Esophagus squamous epithelium (tissue), 4 donors: Measurements from ENCODE around the gene FAM156A.
"Not testable (repeated sequence)": the region's sequence is repeated elsewhere in the genome, so short reads cannot be mapped to it uniquely, and the experiment has no call there.

Experiments used
- POLR2A ChIP-seq, 4 donors: fragments of 450-650 bp; IDR thresholded peaks; one replicate each; pipeline ENCODE4 v1.6.1; 2017; ENCODE audit warnings: antibody characterized with exemption in 4 of 4, mild to moderate bottlenecking in 4 of 4, moderate library complexity in 3 of 4
- TF ChIP-seq, protein P1 (sequence below), 6 experiments: fragments of 450-650 bp in 4 of 6; fragments of 200-600 bp in 2 of 6; sonication (generic) in 2 of 6; IDR thresholded peaks; one replicate each; pipeline ENCODE4 v1.5.1; 2016 to 2019; ENCODE audit warnings: antibody characterized with exemption in 6 of 6, mild to moderate bottlenecking in 4 of 6, moderate library complexity in 4 of 6

GRCh38 chrX:52907137-52907536 is 51.2 kb downstream of the FAM156A start:
- TF ChIP-seq POLR2A (IDR thresholded peaks at IDR 0.05) = not testable (repeated sequence)
- TF ChIP-seq, protein P1, sequence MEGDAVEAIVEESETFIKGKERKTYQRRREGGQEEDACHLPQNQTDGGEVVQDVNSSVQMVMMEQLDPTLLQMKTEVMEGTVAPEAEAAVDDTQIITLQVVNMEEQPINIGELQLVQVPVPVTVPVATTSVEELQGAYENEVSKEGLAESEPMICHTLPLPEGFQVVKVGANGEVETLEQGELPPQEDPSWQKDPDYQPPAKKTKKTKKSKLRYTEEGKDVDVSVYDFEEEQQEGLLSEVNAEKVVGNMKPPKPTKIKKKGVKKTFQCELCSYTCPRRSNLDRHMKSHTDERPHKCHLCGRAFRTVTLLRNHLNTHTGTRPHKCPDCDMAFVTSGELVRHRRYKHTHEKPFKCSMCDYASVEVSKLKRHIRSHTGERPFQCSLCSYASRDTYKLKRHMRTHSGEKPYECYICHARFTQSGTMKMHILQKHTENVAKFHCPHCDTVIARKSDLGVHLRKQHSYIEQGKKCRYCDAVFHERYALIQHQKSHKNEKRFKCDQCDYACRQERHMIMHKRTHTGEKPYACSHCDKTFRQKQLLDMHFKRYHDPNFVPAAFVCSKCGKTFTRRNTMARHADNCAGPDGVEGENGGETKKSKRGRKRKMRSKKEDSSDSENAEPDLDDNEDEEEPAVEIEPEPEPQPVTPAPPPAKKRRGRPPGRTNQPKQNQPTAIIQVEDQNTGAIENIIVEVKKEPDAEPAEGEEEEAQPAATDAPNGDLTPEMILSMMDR (IDR thresholded peaks at IDR 0.05) = not testable (repeated sequence)
